Stimulated activated CD8-positive, alpha-beta memory T cell treated with anti-CD3 and anti-CD28 coated beads, Interleukin-4, amount 100 ng/mL, for 4 hours (primary cell): Measurements from ENCODE around the gene NAV1.

ENCODE experiments used
- DNase-seq, 2 donors: peaks; one replicate each; pipeline ENCODE4 v3.0.0-alpha.2; 2020; ENCODE audit warnings: low read depth in 2 of 2, low spot score in 1 of 2

Gene NAV1

DNA sequence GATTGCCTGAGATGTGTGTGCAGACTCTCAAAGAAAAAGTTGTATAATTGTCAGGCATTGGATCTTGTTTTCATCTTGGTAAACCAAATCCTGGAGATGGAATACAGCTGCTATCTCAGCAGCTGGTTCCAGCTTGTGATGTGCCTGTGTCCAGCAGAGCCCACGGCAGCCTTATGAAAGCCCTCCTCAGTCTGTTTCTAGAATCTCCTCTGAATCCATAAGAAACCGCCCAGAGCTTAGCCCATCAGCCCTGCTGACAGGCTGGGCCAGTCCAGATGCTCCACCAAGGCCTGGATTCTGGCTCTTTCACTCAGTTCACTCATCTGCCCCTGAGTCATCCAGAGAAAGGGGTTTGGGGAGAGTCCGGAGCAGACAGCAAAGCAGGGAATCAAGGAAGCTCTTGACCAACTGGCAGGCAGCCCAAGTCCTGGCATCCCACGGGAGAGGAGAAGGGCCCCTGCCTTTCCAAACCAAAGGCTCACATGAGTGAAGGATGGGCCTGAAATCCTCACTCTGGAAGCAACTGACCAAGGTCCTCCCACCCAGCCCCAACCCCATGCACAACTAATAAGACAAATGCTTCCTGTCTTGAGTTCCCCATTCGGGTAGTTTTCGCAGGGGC lies 45.7 kb downstream of the NAV1 start:
- no peak for DNase-seq

DNA sequence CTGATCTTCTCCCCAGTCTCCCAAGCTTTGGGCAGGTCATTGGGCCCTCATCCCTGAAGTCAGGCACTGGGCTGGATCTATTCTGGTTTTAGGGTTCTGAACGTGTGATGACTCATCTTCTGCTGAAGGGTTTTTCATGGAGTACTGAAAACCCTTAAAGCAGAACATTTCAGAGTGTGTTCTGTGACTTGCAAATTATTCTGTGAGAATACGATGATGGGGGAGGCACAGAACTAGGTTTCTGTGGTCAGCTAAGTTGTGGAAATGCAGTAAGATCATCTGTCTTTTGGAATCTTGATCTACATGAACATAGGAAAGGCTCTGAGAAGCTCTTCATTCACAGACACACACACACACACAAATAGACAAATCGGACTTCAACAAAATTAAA lies 46.2 kb downstream of the NAV1 start:
- DNase-seq, result no peak

DNA sequence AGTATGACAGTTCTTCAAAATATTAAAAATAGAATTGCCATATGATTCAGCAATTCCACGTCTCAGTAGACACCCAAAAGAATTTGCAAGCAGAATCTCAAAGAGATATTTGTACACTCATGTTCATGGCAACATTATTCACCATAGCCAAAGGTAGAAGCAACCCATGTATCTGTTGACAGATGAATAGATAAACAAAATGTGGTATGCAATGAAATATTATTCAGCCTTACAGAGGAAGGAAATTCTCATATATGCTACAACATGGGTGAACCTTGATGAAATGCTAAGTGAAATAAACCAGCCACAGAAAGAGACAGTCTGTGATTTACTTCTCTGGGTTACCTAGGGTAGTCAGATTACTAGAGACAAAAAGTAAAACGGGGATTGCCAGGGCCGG lies 47.0 kb downstream of the NAV1 start:
- no peak for DNase-seq

DNA sequence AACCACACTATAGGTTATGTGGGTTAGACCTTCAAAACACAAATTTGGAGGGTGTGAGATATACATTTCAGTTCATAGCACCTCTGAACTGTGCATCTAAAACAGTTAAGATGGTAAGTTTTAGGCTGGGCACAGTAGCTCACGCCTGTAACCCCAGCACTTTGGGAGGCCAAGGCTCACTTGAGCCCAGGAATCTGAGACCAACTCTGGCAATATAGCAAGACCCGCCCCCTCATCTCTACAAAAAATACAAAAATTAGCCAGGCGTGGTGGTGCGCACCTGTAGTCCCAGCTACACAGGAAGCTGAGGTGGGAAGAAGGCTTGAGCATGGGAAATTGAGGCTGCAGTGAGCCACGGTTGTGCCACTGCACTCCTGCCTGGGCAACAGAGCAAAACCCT lies 47.9 kb downstream of the NAV1 start:
- no peak for DNase-seq

DNA sequence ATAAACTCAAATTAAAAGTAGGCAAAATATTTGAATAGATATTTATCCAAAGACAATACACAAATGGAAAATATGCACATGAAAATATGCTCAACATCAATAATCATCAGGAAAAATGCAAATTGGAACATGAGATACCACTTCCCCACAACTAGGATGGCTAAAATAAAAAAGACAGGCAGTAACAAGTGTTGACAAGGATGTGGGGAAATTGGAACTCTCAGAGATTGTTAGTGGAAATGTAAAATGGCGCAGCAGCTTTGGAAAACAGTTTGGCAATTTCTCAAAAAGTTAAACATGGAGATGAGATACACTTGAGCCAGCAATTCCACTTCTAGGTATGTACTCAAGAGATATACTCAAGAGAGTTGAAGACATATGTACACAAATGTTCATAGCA lies 48.8 kb downstream of the NAV1 start:
- no peak for DNase-seq
